Measurements from ENCODE around the gene FSIP1.

Gene FSIP1

DNA sequence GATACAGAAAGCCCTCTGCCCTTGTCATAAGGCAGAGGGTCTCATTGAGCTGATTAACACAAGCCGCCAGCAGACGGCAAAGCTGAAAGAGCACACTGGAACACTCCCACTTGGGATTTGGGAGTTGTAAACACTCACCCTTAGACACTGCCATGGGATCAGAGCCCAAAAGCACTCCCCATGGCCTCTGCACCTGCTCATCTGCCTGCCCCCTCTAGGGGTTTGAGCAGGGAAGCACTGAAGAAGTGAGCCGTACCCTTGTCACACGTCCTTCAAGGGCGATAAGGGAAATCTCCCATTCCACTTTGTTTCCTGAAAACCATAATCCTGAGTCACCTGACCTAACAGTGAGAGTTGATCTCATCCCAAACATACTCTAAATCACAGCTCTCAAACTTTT, 14.7 kb downstream of the FSIP1 start:
- no peak for DNase-seq (ENCODE audit: low read depth in 2 of 3, low spot score in 2 of 3)

DNA sequence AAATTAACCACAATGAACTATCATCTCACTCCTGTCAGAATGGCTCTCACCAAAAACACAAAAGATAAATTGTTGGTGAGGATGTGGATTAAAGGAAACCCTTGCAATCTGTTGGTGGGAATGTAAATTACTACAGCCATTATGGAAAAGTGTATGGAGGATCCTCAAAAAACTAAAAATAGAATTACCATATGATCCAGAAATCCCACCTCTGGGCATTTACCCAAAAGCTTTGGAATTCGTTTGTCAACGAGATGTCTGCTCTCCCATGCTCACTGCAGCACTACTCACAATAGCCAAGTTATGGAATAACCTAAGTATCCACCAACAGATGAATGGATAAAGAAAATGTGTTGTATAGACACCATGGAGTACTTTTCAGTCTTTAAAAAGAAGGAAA, 21.6 kb downstream of the FSIP1 start:
- no peak for DNase-seq (ENCODE audit: low read depth in 2 of 3, low spot score in 2 of 3)

DNA sequence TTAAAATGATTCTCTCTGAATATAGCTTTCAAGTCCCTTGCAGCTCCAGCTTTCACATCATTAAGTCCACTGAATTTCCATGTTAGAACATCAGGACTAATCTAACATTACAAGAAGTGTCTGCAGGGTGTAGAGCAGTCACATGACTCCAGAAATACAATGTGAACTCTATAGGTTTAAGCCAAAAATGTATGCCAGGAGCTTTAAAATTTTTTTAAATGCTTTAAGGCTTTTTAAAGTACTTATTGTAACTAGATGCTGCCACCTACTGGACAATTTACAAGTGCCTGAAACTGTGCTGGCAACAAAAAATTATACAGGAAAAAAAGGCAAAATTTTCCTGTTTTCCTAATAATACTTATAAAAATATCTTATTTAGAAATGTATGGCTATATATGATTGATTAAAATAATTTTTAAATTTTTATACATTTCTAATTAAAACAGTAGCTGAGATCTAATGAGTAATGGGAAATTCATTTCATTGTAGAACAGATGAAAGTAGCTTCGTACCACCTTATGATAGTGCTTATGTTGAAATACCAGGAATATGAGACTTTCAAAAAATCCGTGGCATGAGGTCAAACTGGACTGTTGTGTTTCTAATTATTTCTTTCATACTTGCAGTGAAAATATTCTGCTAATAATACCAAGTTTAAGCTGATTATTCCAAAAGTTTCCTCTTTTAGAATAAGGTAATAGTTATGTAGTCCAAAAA, 25.7 kb downstream of the FSIP1 start:
- DNase-seq (ENCODE audit: low read depth in 2 of 3, low spot score in 2 of 3), result no peak

DNA sequence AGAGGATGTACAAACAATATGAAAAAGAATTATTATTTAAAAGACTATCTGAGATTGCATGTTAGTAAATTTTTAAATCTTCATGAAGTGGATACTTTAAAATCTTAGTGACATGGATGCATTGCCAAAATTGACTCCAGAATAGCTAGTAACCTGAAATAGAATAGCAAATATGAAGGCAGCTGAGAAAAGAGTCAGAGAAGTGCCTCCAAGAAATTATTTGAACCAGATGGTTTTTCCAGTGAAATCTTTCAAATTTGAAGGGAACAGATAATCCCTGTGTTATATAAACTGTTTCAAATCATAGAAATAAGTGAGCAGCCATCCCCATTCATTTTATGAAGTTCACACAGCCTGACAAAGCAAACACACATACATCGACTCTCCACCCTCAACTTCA, 29.6 kb downstream of the FSIP1 start:
- no peak for DNase-seq (ENCODE audit: low read depth in 2 of 3, low spot score in 2 of 3)

DNA sequence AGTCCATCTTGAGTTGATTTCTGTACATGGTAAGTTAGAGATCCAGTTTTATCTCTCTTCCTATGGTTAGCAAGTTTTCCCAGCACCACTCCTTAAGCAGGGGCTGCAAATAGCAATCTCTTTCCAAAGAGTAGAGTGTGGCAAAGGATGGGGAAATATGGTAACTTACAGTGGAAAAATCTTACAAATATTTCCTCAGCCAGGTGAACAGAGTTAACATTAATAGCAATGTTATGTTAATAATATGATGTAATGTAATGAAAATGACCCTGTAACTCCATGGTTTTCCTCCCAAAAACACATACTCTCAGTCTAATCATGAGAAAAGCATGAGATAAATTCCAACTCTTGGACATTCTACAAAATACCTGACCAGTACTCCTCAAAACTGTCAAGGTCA, 30.4 kb downstream of the FSIP1 start:
- DNase-seq (ENCODE audit: low read depth in 2 of 3, low spot score in 2 of 3), result no peak

DNA sequence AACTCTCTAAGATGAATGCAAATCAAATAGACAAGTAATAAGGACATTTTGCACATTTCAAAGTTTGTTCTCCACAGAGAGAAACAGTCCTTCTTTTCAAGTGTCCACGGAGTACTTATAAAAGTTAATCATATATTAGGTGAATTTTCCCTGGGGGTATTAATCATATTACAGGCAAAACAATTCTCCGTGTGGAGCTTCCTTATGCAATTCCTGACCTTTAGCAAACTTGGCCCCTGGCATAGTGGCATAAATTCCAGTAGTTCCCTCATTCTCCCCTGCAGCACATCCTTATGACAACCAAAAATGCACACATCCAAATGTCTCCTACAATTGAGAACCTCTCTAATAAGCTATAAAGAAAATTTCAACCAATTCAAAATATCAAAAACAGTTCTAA, 34.4 kb downstream of the FSIP1 start:
- no peak for DNase-seq (ENCODE audit: low read depth in 2 of 3, low spot score in 2 of 3)

DNA sequence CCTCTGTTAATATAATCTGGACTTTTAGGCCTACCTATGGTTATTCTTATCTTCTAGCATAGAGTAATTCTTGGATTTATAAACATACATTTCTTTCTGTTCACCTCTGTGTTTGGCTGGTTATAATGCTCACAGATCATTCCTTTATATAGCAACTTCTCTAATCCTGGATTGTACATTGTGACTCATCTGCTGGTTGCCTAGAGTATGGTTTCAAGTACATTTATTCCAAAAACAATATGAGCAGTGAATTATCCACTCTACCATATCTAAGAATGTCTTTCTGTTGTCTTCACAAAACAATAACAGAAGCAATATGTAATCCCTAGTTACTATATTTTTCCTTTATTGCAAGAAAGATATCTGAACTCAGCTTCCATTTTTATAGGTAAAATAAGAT, 35.3 kb downstream of the FSIP1 start:
- no peak for DNase-seq (ENCODE audit: low read depth in 2 of 3, low spot score in 2 of 3)

DNA sequence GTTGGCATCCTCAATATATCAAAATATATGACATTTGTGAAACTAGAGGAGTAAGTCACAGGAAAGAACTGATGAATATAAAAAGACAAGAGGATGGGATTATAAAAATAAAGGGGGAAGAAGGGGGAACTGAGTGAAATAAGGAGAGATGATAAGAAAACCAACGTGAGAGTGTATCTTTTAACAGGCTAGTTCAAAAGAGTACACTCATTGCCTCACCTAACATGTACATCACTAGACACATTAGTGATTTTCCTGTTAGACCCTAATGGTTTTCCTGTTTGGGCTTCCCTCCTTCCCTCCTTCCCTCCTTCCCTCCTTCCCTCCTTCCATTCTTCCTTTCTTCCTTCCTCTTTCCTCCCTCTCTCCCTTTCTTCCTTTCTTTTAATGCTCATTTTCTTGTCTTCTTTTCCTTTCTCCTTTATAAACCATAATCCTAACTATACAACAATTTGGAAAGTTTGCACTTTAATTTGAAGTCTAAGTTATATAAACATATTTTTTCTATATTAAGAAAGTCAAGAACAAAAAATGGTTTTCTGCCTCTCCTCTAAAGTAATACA, 35.8 kb downstream of the FSIP1 start:
- DNase-seq (ENCODE audit: low read depth in 2 of 3, low spot score in 2 of 3), result no peak

DNA sequence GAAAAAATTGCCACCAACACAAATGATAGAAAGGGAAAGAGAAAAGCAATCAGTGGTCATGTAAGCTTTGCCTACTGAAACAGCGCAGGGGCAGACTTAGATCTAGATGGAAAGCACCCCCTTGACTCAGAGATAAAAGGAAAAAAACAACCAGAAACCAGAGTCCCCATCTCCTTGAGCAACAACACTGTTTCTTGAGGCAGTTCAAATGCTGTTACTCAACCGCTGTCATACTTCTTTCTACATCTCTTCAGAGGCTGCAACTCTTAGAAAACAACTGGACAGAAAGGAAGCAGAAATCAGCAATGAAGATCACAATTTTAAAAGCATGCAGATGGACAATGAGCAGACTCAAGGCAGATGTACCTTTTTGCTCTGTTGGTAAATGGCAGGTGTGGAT, 36.5 kb downstream of the FSIP1 start:
- no peak for DNase-seq (ENCODE audit: low read depth in 2 of 3, low spot score in 2 of 3)

DNA sequence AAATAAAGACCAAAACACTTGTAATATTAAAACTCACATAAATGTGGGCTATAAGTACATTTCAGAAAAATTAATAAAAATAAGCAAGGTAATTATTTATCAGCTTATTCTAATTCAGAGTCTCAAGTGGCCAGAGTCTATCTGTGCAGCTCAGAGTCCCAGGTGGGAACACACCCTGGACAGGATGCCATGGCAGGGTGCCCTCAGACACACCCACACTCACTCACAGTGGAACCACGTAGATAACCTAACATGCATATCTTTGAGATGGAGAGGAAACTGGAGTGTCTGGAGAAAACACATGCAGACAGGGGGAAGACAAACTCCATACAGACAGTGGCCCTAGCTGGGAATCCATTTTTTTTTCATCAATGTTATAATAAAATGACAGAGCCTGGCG, 37.2 kb downstream of the FSIP1 start:
- DNase-seq (ENCODE audit: low read depth in 2 of 3, low spot score in 2 of 3), result no peak

DNA sequence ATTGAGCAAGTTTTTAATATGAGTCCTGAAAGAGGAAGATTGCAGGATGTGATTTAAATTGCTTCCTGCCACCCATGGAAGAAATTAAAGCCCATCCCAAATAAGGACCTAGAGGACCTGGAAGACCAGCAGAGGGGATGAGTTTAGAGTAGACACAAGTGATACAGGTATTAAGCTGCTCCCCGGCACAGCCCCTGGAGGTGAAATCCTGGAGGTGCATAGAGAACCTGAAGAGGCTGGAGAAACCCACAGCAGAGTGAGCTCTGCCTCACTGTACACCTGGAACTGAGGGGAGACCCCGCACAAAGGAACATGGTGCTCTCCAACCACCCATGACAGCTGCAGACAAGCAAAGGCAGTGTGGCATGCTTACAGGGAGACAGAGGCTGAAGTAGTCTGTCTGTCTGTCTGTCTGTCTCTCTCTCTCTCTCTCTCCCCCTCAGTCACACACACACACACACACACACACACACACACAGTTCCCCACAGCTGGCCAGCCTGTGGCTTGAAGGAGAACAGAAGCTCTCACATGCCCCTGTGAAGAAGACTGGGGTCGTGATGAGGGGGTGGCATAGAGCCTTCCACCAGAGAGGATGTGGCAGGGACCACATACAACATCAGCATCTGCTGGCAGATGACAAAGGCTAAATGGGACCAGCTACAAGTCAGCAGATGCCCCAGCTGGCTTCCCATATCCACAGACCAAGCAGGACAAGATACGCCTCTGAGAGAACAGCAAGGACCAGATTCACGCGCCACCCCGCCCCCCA, 38.1 kb downstream of the FSIP1 start:
- DNase-seq (ENCODE audit: low read depth in 2 of 3, low spot score in 2 of 3), result no peak

DNA sequence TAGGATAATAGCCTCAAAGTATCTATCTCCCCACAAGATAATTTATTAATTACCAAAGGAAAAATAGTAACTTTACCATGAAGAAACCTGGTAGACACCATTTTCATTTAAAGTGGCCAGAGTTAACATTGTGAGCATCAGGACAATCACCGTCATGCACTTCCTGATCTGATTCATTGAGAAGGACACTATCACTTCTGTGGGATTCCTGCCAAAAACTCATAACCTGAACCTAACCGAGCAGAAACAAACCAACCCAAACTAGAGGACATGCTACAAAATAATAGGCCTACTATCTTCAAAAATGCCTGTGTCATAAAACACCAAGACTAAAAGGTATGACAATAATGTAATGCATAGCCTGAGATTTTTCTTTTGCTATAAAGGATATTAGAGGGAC, 39.0 kb downstream of the FSIP1 start:
- DNase-seq (ENCODE audit: low read depth in 2 of 3, low spot score in 2 of 3), result no peak

DNA sequence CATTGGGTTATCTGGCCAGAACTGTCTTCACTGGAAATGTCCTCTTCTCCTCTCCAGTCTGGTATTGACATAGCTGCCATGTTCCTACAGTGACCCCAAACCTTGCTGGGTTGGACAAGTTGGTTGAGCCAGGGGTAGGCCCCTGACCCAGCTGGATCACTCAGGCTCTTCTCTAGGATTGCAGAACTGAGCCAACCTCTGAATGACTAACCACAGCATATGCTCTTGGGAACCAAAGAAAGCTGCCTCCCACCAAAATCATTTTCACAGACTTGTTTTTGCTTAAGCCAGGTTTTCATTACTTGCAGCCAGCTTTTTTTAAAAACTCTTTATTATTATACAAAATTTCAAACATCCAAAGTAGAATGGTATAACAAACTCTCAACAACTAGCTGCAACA, 41.4 kb downstream of the FSIP1 start:
- DNase-seq (ENCODE audit: low read depth in 2 of 3, low spot score in 2 of 3), result no peak

DNA sequence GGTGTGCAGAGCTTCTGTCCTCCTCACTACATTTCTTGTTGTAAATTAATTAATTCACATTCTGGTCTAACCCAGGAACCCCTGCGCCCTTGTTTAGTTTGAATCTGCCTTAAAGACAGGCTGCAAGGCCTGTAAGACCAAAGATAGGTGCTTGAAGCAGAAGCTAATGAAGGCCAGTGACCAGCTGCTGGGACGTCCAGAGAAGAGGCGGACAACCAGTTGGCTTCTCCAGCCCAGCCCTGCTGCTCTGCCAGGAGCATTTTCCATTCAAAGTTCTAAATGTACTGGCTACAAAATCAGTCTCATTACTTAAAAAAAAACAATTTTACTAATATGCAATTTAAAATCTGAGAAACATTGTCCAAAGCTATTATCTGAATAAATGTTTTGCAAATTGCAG, 43.6 kb downstream of the FSIP1 start:
- no peak for DNase-seq (ENCODE audit: low read depth in 2 of 3, low spot score in 2 of 3)

DNA sequence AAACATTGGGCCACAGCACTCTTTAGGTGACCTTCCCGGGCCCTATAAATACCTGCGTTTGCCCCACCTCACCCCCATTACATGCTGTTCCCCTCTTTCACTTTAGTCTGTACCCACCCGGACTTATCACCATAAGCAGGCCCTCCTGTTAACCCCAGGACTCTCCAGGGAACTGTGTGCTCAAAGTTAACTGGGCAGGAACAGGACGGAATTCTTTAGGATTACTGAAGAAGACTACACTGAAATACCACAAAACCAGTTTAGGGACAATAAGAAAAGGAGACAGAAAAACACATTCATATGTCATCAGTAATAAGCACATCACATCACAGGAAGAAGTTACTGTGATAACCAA, 45.5 kb downstream of the FSIP1 start:
- no peak for DNase-seq (ENCODE audit: low read depth in 2 of 3, low spot score in 2 of 3)

DNA sequence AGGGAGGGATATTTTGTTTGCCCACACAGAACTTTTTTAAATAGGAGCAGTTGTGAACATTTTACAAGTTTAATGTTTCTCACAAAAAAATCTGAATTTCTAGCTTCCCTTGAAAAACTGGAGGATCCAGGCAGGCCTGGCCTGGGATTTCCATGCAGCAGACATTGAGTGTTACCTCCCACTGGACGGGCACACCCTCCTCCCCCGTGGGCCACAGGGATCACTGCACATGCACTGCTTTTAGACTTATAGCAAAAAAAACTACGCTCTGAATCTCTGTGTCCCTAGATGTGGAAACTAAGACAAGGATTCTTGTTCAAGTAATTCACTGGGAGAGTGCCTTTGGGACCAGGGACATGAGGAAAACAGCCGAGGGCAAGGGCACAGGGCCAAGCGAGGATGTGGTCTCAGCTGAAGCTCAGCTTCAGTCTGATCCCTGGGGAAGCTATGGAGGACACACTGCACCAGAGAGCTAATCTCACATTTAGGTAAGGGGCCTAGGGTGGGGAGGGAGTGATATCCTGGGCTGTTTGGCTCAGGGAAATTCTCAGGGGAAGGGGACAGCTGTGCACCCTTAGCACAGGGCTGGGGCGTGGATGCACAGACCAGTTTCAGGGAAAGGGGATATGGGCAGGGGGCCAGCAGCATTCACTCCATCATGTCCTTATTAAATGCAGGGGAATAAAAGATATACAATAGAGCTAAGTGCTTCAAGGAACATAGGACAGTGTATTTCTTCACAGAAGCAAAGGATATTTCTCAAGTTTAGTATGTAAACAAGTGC, 46.0 kb downstream of the FSIP1 start:
- DNase-seq (ENCODE audit: low read depth in 2 of 3, low spot score in 2 of 3), result no peak

DNA sequence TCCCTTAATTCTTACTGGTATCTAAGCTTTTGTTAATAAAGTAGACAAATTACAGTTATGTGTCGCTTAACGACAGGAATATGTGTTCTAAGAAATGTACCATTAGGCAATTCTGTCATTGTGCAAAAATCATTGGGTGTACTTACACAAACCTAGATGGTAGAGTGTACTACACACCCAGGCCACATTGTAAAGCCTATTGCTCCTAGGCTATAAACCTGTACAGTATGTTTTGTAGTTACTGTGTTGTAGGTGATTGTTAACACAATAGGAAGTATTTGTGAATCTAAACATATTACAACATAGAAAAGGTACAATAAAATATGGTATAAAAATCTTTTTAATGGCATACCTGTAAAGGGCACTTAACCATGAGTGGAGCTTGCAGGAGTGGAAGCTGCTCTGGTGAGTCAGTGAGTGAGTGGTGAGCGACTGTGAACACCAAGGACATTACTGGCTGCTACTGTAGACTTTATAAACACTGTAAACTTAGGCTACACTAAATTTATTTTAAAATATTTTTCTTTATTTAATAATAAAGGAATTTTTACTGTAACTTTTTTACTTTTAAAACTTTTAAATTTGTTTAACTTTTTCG, 47.4 kb downstream of the FSIP1 start:
- no peak for DNase-seq (ENCODE audit: low read depth in 2 of 3, low spot score in 2 of 3)

DNA sequence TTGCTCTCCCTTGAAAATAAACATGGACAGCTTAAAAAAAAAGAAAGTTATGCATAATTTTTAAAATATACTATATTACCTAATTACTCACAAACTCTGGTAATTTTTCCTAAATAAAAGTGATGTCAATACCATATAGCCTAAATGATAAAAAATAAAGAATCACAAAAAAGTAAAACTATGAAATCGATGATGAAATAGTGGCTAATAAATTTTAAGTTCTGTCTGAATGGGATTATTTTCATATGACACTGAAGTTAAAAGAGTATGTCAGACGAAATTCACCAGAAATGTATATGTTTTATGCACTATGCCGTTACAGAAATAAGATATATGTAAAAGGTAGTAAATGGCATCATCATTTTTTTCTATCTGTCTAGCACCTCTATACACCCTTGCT, 51.4 kb downstream of the FSIP1 start:
- DNase-seq (ENCODE audit: low read depth in 2 of 3, low spot score in 2 of 3), result no peak

DNA sequence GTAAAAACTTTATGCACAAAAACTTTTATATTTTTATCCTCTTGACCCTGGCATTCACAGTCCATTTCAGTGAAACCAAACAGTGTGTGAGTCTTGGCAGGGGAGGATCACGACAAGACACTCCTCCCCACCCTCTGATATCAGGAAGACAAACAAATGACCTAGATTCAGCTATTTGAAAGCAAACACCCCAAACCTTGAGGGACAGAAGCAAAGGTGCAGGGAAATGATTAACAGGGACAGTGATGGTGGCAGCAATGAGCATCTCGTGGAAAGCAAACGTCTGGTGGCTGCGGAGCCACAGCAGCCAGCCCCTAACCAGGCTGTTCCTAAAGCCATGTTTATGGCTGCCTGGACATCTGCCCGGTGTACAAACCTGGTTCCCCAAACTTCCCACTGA, 52.1 kb downstream of the FSIP1 start:
- no peak for DNase-seq (ENCODE audit: low read depth in 2 of 3, low spot score in 2 of 3)

DNA sequence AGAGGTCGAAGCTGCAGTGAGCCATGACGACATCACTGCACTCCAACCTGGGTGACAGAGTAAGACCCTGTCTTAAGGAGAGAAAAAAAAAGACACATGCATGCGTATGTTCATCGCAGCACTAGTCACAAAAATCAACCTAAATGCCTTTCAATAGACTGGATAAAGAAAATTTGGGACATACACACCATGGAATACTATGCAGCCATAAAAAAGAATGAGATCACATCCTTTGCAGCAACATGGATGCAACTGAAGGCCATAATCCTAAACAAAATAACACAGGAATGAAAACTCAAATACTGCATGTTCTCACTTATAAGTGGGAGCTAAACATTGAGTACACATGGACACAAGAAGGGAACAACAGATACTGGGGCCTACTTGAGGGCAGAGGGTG, 53.1 kb downstream of the FSIP1 start:
- no peak for DNase-seq (ENCODE audit: low read depth in 2 of 3, low spot score in 2 of 3)

DNA sequence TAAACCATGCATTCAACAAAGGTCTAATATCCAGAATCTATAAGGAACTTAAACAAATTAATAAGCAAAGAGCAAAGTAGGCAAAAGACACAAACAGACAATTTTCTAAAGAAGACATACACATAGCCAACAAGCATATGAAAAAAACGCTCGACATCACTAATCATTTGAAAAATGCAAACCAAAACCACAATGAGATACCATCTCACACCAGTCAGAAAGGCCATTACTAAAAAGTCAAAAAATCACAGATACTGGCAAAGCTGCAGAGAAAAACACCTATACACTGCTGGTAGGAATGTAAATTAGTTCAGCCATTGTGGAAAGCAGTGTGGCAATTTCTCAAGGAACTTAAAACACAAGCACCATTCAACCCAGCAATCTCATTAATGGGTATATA, 53.8 kb downstream of the FSIP1 start:
- DNase-seq (ENCODE audit: low read depth in 2 of 3, low spot score in 2 of 3), result no peak

DNA sequence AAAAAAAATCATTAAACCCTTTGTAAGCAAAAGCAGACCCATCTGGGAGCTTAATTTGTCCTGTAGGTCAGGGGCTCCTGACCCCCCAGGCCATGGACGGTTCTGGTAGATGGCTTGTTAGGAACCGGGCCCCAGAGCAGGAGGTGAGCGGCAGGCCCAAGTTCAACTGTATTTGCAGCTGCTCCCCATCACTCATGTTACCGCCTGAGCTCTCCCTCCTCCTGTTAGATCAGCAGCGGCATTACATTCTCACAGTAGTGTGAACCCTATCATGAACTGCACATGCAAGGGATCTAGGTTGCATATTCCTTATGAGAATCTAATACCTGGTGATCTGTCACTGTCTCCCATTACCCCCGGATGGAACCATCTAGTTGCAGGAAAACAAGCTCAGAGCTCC, 60.7 kb downstream of the FSIP1 start:
- no peak for DNase-seq (ENCODE audit: low read depth in 2 of 3, low spot score in 2 of 3)
